Embryonic facial prominence (tissue), 1 donor: ENCODE results near the gene THAP10.
"Not testable (repeated sequence)": the region's sequence is repeated elsewhere in the genome, so short reads cannot be mapped to it uniquely, and the experiment has no call there.

Experiments
- DNase-seq: peaks from one replicate; pipeline ENCODE4 v3.0.0-alpha.2; 2016; ENCODE audit errors: extremely low spot score

The THAP10 gene

GRCh38 chr15:70892002-70892911 is at the start of gene THAP10, which contains the start of gene LRRC49:
Gene THAP10 (minus strand): TSS chr15:70892433. CDS start chr15:70892272, 161 bp downstream.
Gene LRRC49 (plus strand): TSS chr15:70892826. CDS start chr15:70892895, 69 bp downstream.
- DNase-seq: peak; percentile 83

GRCh38 chr15:70936326-70936725 is 44.1 kb upstream of the THAP10 start:
- DNase-seq: no peak

- no peak for DNase-seq
Observed at GRCh38 chr15:70935631-70936030, 43.4 kb upstream of the THAP10 start.

GRCh38 chr15:70933411-70933810 is 41.2 kb upstream of the THAP10 start:
- no peak for DNase-seq

- no peak for DNase-seq
Observed at GRCh38 chr15:70932397-70932796, 40.2 kb upstream of the THAP10 start.

- DNase-seq: no peak
Observed at GRCh38 chr15:70931821-70932220, 39.6 kb upstream of the THAP10 start.

GRCh38 chr15:70926914-70927313 is 34.7 kb upstream of the THAP10 start:
- not testable (repeated sequence) for DNase-seq

GRCh38 chr15:70923311-70924080 is 31.3 kb upstream of the THAP10 start:
- DNase-seq: no peak

GRCh38 chr15:70922119-70922518 is 29.9 kb upstream of the THAP10 start:
- DNase-seq: no peak

GRCh38 chr15:70920981-70921696 is 28.9 kb upstream of the THAP10 start:
- no peak for DNase-seq

- no peak for DNase-seq
Observed at GRCh38 chr15:70917955-70918354, 25.7 kb upstream of the THAP10 start.

- no peak for DNase-seq
Observed at GRCh38 chr15:70916531-70916930, 24.3 kb upstream of the THAP10 start.

GRCh38 chr15:70912187-70912586 is 20.0 kb upstream of the THAP10 start:
- DNase-seq: no peak

- no peak for DNase-seq
Observed at GRCh38 chr15:70910958-70911357, 18.7 kb upstream of the THAP10 start.

GRCh38 chr15:70907784-70908471 is 15.7 kb upstream of the THAP10 start:
- no peak for DNase-seq

GRCh38 chr15:70906842-70907241 is 14.6 kb upstream of the THAP10 start:
- no peak for DNase-seq

- no peak for DNase-seq
Observed at GRCh38 chr15:70902107-70902506, 9.9 kb upstream of the THAP10 start.

- no peak for DNase-seq
Observed at GRCh38 chr15:70892912-70893560, 803 bp upstream of the THAP10 start.

- DNase-seq: no peak
Observed at GRCh38 chr15:70882361-70882760, 9.9 kb downstream of the THAP10 start.

- DNase-seq: no peak
Observed at GRCh38 chr15:70880781-70881180, 11.5 kb downstream of the THAP10 start.

GRCh38 chr15:70879401-70879800 is 12.8 kb downstream of the THAP10 start:
- DNase-seq: no peak
